T follicular helper cell (primary cell): ENCODE results near the gene PGAM1.
A peak's percentile ranks its signal among the peaks of the same experiment; 100 is the strongest.
"Not testable (repeated sequence)": the region's sequence is repeated elsewhere in the genome, so short reads cannot be mapped to it uniquely, and the experiment has no call there.

ENCODE experiments used
- DNase-seq: peaks from one replicate; pipeline ENCODE4 v3.0.0-alpha.2; 2020; ENCODE audit warnings: low read depth

The PGAM1 gene

DNA sequence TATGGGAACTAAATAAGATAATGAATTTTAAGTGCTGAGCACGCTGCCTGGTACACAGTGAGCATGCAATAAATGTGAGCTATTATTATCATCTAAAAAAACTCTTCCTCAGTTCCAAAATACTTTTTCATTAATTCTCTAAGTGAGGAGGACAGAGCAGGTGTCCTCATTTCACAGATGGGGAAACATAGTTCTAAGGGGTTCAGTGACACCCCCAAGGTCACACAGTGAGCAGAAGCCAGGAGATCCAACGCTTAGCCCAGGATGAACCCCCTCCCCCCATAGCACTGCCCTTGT is 18.1 kb upstream of the PGAM1 start:
- DNase-seq = no peak

GRCh38 chr10:97408496-97408992 is 17.4 kb upstream of the PGAM1 start:
- no peak for DNase-seq

GRCh38 chr10:97411406-97411805 is 14.6 kb upstream of the PGAM1 start:
- DNase-seq = no peak

DNA sequence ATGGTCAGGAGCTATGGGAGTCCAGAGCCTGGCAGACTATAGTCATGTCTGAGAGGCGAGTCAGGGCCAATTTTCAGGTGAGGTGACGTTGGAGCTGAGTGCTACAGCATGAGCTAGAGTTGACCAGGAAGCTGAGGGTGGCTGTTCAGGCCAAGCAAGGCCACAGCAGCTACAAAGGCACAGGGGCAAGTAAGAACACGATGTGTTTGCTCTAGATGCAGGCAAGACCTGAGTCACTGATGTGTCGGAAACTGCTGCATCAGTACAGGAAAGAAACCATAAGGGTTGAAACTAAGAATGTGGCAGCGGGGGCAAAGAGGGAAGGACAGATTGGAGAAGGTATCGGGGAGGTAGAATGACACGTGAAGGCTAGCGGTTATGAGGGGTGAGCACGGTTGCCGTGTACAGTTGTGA is 13.1 kb upstream of the PGAM1 start:
- DNase-seq = no peak

DNA sequence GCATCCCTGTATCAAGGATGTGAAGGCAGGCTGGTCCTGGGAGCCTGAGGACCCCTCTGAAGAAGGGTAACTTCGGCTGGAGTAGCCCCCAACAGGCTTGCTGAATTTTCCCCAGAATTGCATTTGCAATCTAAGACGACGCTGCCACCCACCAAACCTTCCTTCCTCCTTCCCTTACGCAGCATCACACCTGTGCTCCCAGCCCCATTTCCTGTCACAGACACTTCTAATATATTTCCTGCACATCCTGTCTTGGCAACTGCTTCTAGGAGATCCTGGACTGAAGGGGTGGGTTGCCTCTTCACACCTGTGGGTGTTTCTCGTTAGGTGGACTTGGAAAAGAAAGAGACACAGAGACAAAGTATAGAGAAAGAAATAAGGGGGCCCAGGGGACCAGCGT is 9.4 kb upstream of the PGAM1 start:
- no peak for DNase-seq

DNA sequence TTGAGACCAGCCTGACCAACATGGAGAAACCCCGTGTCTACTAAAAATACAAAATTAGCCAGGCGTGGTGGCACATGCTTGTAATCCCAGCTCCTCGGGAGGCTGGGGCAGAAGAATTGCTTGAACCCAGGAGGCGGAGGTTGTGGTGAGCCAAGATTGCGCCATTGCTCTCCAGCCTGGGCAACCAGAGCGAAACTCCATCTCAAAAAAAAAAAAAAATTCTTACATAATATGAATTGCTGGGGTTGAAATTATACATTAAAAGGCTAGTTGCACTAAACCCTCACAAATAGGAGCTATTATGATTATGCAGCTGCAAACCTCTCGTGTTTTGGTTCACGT is 2.3 kb upstream of the PGAM1 start:
- not testable (repeated sequence) for DNase-seq

DNA sequence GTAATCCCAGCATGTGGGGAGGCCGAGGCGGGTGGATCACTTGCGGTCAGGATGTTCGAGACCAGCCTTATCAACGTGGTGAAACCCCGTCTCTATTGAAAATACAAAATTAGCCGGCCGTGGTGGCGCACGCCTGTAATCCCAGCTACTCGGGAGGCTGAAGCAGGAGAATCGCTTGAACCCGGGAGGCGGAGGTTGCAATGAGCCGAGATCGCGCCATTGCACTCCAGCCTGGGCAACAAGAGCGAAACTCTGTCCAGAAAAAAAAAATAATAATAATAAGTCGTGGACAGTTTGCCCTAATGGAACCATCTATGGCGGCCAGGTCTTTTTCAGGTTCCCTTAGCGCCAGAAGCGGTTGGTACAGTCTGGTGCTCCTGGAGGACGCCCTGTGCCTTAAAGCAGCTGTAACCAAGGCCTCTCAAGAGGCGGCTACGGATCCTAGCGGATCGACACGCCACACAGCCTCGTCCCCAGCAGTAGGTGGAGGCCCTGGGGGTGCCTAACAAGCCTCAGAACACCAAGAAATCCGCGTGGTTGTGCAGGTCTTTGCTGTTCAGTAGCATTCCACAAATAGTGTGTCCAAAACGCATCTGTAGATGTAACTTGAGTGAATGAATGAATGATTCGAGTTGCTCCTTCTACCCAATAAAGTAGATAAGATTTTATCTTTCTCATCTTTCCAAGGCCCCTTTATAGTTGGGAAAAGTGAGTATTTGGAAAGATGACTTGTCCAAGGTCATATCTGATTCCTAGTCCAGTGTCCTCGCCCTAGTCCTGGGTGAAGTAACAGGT is 982 bp downstream of the PGAM1 start:
- no peak for DNase-seq

GRCh38 chr10:97427571-97428179 is 1.7 kb downstream of the PGAM1 start:
- no peak for DNase-seq

- peak; percentile 26 for DNase-seq
Measured at GRCh38 chr10:97428572-97428981, 2.6 kb downstream of the PGAM1 start.

DNA sequence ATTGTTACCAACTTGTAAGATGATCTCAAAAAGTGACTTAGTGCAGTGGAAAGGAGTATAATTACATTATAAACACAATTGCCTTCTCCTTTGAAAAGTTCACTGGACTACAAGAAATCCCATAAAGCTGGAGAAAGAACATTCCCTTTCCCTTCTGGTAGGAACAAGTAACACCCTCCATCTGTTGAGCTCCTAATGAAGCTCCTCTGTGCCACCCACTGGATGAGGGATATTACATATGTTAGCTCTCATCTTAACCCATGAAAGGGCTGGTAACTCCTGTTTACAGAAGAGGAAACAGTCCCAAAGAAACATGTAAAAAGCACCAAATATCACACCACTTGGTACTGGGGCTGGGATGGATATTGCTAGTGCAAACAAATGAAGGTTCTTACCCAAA is 8.1 kb downstream of the PGAM1 start:
- no peak for DNase-seq

DNA sequence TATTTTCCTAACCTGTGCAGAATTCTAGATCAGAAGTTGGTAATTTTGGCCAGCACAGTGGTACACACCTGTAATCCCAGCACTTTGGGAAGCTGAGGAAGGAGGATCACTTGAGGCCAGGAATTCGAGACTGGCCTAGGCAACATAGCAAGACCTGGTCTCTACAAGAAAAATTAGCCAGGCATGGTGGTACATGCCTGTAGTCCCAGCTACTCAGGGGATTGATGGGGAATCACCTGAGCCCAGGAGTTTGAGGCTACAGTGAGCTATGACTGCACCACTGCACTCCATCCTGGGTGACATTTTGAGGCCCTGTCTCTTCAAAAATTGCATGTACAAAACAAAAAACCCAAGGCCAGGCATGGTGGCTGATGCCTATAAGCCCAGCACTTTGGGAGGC is 8.6 kb downstream of the PGAM1 start:
- no peak for DNase-seq

DNA sequence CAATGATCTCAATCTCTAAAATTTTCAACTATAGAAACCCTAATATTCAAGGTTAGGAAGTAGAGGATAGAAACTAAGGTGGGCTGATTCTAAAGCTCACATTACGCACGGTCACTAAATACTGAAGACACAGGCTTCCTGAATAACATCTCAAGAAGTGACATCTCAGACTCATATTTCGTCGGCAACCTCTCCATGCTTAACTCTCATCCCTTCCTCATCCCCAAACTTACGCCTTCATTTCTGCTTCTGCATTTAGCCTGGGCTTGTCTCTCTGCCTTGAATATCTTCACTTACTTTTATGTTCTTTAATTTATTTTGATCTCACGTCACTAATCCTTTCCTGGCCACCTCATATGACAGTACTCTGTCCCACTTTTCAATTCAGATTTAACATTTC is 9.2 kb downstream of the PGAM1 start:
- no peak for DNase-seq

GRCh38 chr10:97442277-97442676 is 16.3 kb downstream of the PGAM1 start:
- no peak for DNase-seq

DNA sequence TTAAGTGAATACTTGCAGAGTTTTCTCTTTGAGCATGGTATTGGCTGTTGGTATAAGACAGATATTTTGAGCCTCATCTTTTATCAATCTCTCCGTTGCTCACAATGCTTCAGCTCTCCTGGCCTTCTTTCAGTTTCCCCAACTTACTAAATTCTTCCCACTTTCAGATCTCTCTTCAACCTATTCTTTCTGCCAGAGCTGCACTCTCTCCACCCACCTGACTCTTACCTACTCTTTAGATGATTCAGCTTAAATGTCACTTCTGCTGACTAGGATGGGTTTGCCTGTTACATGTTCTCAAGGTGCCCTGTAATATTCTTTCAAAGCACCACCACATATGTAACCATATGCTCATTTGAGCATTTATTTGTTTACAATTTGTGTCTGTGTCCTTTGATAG is 18.2 kb downstream of the PGAM1 start:
- no peak for DNase-seq

DNA sequence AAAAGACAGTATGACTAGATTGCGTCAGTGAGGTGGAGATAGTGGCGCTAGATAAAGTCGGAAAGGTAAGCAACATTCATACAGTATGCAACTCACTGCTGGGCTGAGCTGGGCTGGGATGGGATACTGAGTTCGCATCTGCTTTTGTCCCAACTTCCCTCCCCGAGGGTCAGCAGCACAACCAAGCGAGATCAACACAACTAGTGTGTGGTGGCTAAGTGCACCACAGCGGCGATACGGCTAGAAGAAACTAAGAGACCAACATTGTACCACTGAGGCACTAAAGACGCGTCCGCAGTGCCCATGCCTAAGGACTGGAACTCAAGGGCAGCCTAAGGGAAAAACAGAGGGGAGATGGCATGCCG is 19.3 kb downstream of the PGAM1 start:
- no peak for DNase-seq

GRCh38 chr10:97445722-97446639 is 20.0 kb downstream of the PGAM1 start, which contains the start of the genes EXOSC1 and ZDHHC16:
EXOSC1 (minus strand) TSS chr10:97446006; CDS start chr10:97445985, 21 bp downstream.
ZDHHC16 (plus strand) TSS chr10:97446175; CDS start chr10:97451676, 5,501 bp downstream.
- peak; percentile 84 for DNase-seq

DNA sequence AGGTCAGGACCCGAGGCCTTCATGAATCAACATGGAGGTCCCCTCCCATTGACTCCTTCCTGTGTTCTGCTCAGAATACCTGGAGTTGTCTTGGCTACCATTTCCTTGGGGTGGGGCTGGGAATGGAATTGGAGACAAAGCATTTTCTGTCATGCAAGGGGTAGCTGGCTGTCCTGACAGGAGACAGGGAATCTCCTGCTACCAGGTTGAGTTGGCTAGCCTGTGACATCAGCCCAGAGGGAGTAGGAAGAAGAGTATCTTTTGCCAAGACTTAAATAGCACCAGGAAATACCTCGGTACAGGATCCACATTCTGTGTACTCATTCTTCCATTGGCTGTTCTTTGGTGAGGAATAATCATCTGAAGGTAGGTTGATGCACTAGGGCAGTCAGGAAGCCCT is 24.8 kb downstream of the PGAM1 start:
- DNase-seq = no peak

DNA sequence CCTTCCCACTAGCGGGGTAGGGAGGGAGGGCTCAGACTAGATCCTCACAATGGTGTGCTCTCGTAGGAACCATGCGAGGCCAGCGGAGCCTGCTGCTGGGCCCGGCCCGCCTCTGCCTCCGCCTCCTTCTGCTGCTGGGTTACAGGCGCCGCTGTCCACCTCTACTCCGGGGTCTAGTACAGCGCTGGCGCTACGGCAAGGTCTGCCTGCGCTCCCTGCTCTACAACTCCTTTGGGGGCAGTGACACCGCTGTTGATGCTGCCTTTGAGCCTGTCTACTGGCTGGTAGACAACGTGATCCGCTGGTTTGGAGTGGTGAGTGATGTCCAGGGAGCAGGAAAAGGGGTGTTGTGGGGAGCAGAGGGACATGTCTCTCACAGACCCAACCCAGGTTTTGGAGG is 25.6 kb downstream of the PGAM1 start:
- DNase-seq = no peak

- DNase-seq = no peak
Measured at GRCh38 chr10:97452352-97452751, 26.4 kb downstream of the PGAM1 start.

GRCh38 chr10:97454330-97455036 is 28.5 kb downstream of the PGAM1 start:
- no peak for DNase-seq

DNA sequence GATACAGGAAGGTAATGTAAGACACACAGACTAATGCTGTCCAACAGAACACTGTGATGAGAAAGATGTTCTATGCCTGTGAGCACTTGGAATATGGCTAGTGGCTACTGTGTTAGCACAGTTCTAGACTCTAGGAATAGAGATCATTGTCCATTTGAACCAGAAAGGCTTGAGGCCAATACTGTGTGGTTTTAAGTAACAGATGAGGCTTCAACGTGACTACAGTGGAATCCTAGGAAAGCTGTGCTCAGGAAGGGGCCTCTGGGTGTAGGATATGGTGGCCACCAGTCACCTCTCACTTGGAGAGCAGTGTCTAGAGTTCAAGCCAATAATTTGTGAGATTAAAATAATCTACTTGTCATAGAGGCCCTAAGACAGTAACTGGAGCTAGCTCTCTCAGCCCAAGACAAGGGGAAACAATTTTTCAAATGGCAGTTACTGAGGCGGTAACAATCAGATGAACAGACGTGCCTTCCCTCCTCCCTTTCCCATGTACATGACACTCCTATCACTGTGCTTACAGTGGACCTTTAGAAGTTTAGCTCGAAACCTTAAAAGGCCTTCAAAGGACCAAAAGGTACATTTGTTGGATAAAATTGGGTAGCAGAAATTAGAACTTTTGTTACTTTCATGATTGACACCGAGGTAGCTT is 30.2 kb downstream of the PGAM1 start:
- DNase-seq = no peak

DNA sequence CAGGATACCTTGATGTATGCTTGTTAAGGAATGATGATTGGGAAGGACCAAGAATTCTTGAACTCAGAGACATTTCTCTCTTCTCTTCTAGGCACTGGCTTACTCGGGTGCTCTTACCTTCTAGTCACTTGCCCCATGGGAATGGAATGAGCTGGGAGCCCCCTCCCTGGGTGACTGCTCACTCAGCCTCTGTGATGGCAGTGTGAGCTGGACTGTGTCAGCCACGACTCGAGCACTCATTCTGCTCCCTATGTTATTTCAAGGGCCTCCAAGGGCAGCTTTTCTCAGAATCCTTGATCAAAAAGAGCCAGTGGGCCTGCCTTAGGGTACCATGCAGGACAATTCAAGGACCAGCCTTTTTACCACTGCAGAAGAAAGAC is 30.7 kb downstream of the PGAM1 start:
- DNase-seq = no peak
